ENCODE results near the gene PCDHGB5. TPM values are rescaled to one million over a fixed set of nuclear protein-coding genes. Genes with fewer than 3 reads are reported as not detected.
A peak's percentile ranks its signal among the peaks of the same experiment; 100 is the strongest.
"Not testable (repeated sequence)": the region's sequence is repeated elsewhere in the genome, so short reads cannot be mapped to it uniquely, and the experiment has no call there.

The PCDHGB5 gene
- total RNA-seq, 2 donors from 2014 or later, result 8.1 to 9.5 TPM

- intact Hi-C loops (cut with DNase I), result not testable (repeated sequence)
- peak; percentile 78 for DNase-seq (ENCODE audit: low spot score)
Measured at GRCh38 chr5:141407790-141408505, 10.2 kb downstream of the PCDHGB5 start, which contains the start of gene PCDHGB6. PCDHGB6 (plus strand) TSS chr5:141408021; CDS start chr5:141408203, 182 bp downstream.

GRCh38 chr5:141409598-141410306, 12.0 kb downstream of the PCDHGB5 start:
- intact Hi-C loops (cut with DNase I), result loop anchor here (10.0 kb wide), 2 partner anchors 145 to 155 kb away; no protein-coding TSS in a partner anchor
- DNase-seq (ENCODE audit: low spot score), result peak; percentile 63

GRCh38 chr5:141411575-141411974, 13.8 kb downstream of the PCDHGB5 start:
- no peak for DNase-seq (ENCODE audit: low spot score)
- intact Hi-C loops (cut with DNase I), result loop anchor here (10.0 kb wide), 2 partner anchors 143 to 153 kb away; no protein-coding TSS in a partner anchor

DNA sequence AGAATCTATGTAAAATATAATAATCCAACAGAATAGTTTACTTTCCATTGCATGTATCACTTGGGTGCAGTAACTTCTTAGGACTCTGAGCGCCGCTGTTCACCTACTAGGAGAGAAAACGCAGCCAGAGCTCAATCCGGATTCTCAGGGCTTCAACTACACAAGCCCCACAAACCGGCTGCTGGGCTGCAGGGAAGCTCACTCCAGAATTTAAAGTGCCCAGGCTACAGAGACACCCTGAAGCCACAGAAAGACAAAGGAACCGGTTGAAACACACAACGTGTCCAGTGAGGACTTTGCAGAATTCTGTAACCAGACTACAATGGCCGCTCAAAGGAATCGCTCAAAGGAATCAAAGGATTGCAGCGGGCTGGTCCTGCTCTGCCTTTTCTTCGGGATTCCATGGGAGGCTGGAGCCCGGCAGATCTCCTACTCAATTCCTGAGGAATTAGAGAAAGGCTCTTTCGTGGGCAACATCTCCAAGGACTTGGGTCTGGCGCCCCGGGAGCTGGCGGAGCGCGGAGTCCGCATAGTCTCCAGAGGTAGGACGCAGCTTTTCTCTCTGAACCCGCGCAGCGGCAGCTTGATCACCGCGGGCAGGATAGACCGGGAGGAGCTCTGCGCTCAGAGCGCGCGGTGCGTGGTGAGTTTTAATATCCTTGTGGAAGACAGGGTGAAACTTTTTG, 15.2 kb downstream of the PCDHGB5 start, which contains the start of gene PCDHGA10:
PCDHGA10 (plus strand) TSS at position 134 of the 686 bp plus-strand sequence; CDS start at position 323, 189 bp downstream.
- intact Hi-C loops (cut with DNase I), result loop anchor here (10.0 kb wide), 2 partner anchors 142 to 152 kb away; no protein-coding TSS in a partner anchor
- peak; percentile 73 for DNase-seq (ENCODE audit: low spot score)

GRCh38 chr5:141413540-141414069, 15.9 kb downstream of the PCDHGB5 start:
- peak; percentile 73 for DNase-seq (ENCODE audit: low spot score)
- intact Hi-C loops (cut with DNase I), result loop anchor here (10.0 kb wide), 2 partner anchors 141 to 151 kb away; no protein-coding TSS in a partner anchor

- intact Hi-C loops (cut with DNase I), result loop anchor here (10.0 kb wide), 2 partner anchors 140 to 150 kb away; no protein-coding TSS in a partner anchor
- not testable (repeated sequence) for DNase-seq (ENCODE audit: low spot score)
Measured at GRCh38 chr5:141414548-141415274, 17.0 kb downstream of the PCDHGB5 start.

DNA sequence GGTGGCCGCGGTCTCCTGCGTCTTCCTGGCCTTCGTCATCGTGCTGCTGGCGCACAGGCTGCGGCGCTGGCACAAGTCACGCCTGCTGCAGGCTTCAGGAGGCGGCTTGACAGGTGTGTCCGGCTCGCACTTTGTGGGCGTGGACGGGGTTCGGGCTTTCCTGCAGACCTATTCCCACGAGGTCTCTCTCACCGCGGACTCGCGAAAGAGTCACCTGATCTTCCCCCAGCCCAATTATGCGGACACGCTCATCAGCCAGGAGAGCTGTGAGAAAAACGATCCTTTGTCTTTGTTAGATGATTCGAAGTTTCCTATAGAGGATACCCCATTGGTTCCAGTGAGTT, 17.5 kb downstream of the PCDHGB5 start:
- peak; percentile 72 for DNase-seq (ENCODE audit: low spot score)
- intact Hi-C loops (cut with DNase I), result loop anchor here (10.0 kb wide), 2 partner anchors 140 to 150 kb away; no protein-coding TSS in a partner anchor

GRCh38 chr5:141417494-141418172, 19.9 kb downstream of the PCDHGB5 start, which contains the start of gene PCDHGB7:
PCDHGB7 (plus strand) TSS chr5:141417677; CDS start chr5:141417860, 183 bp downstream.
- peak; percentile 90 for DNase-seq (ENCODE audit: low spot score)
- intact Hi-C loops (cut with DNase I), result loop anchor here (10.0 kb wide), 2 partner anchors 137 to 147 kb away; no protein-coding TSS in a partner anchor

GRCh38 chr5:141419074-141419880, 21.5 kb downstream of the PCDHGB5 start:
- DNase-seq (ENCODE audit: low spot score), result no peak
- intact Hi-C loops (cut with DNase I), result loop anchor here (10.0 kb wide), 2 partner anchors 136 to 146 kb away; no protein-coding TSS in a partner anchor

- peak; percentile 80 for DNase-seq (ENCODE audit: low spot score)
- intact Hi-C loops (cut with DNase I), result loop anchor here in 1 of 2 donors (10.0 kb wide), 1 partner anchor 104 kb away; no protein-coding TSS in a partner anchor
Measured at GRCh38 chr5:141420855-141421488, 23.2 kb downstream of the PCDHGB5 start, which contains the start of gene PCDHGA11. PCDHGA11 (plus strand) TSS chr5:141421051; CDS start chr5:141421228, 177 bp downstream.

GRCh38 chr5:141421489-141421855, 23.7 kb downstream of the PCDHGB5 start:
- intact Hi-C loops (cut with DNase I), result loop anchor here in 1 of 2 donors (10.0 kb wide), 1 partner anchor 103 kb away; no protein-coding TSS in a partner anchor
- no peak for DNase-seq (ENCODE audit: low spot score)

GRCh38 chr5:141422742-141423291, 25.1 kb downstream of the PCDHGB5 start:
- DNase-seq (ENCODE audit: low spot score), result no peak
- intact Hi-C loops (cut with DNase I), result loop anchor here in 1 of 2 donors (10.0 kb wide), 1 partner anchor 102 kb away; no protein-coding TSS in a partner anchor

- DNase-seq (ENCODE audit: low spot score), result no peak
- intact Hi-C loops (cut with DNase I), result loop anchor here in 1 of 2 donors (10.0 kb wide), 1 partner anchor 97 kb away; no protein-coding TSS in a partner anchor
Measured at GRCh38 chr5:141427783-141428426, 30.2 kb downstream of the PCDHGB5 start.

- no peak for DNase-seq (ENCODE audit: low spot score)
- intact Hi-C loops (cut with DNase I), result no loop called here
Measured at GRCh38 chr5:141430332-141431113, 32.8 kb downstream of the PCDHGB5 start, which contains the start of gene PCDHGA12. PCDHGA12 (plus strand) TSS chr5:141430507; CDS start chr5:141430760, 253 bp downstream.
